Measurements from ENCODE around the gene DVL1.

Gene DVL1

DNA sequence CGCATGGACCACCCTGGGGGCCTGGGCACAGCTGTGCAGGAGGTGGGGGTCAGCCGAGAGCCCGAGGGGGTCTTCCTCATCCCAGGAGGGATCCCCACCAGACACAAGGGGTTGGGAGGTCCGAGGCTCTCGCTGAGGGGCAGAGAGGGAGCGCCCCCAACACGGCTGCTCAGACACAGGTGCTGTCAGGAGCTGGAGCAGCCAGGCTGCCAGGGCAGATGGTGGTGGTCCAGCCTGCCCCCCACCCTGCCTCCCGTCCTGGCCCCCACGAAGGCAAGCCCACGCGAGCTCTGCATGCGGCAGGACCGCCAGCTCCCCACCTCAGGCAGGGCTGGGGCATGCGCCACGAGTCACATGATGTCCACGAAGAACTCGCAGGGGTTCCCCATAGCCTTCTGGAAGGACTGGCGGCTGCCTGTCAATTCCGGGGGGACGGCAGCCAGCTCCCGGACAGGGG lies 13.4 kb downstream of the DVL1 start:
- H3K4me3 ChIP-seq (ENCODE audit: low read depth in 1 of 5, low read length in 5 of 5): no peak overlapping the region
- peaks cover 0 to 4% (median 0%) of the 10 kb centered on the region in 5 donors for H3K27me3 ChIP-seq (ENCODE audit: control insufficient read depth in 5 of 5, insufficient read depth in 4 of 5, low read length in 5 of 5)
- no peak overlapping the region for H3K9ac ChIP-seq (ENCODE audit: low read length in 5 of 5)
- peaks cover 0 to 52% (median 33%) of the 10 kb centered on the region in 5 donors for H3K36me3 ChIP-seq (ENCODE audit: control insufficient read depth in 5 of 5, insufficient read depth in 5 of 5, low read length in 5 of 5)
- H3K4me1 ChIP-seq (ENCODE audit: control insufficient read depth in 5 of 5, insufficient read depth in 5 of 5, low read length in 5 of 5): peaks cover 0 to 14% (median 7%) of the 10 kb centered on the region in 5 donors
- H3K27ac ChIP-seq (ENCODE audit: low read depth, low read length): no peak overlapping the region
- no peaks in the 10 kb centered on the region for H3K9me3 ChIP-seq (ENCODE audit: control insufficient read depth in 5 of 5, low read length in 5 of 5)

DNA sequence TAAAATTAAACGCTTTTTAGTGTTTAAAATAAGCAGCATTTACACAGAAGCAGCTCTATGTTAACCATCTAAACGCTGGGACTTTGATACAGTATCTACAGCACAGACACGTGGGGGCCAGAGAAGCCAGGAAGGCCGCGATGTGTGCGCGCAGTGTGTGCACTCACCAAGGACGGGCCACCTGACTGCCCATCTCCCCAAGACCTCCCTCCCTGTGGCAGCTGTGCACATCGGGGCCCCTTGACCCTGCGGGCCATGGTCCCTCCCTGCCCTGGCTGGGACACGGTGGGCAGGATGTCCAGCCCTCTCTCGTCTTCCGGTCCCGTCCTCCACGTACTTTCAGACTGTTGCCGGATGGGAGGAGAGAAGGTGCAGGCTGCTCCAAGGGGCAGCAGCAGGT lies 13.9 kb downstream of the DVL1 start:
- H3K4me1 ChIP-seq (ENCODE audit: control insufficient read depth in 5 of 5, insufficient read depth in 5 of 5, low read length in 5 of 5): peaks cover 0 to 17% (median 7%) of the 10 kb centered on the region in 5 donors
- peaks cover 0 to 4% (median 0%) of the 10 kb centered on the region in 5 donors for H3K27me3 ChIP-seq (ENCODE audit: control insufficient read depth in 5 of 5, insufficient read depth in 4 of 5, low read length in 5 of 5)
- no peaks in the 10 kb centered on the region for H3K9me3 ChIP-seq (ENCODE audit: control insufficient read depth in 5 of 5, low read length in 5 of 5)
- no peak overlapping the region for H3K9ac ChIP-seq (ENCODE audit: low read length in 5 of 5)
- H3K36me3 ChIP-seq (ENCODE audit: control insufficient read depth in 5 of 5, insufficient read depth in 5 of 5, low read length in 5 of 5): peaks cover 0 to 46% (median 28%) of the 10 kb centered on the region in 5 donors
- no peak overlapping the region for H3K27ac ChIP-seq (ENCODE audit: low read depth, low read length)
- no peak overlapping the region for H3K4me3 ChIP-seq (ENCODE audit: low read depth in 1 of 5, low read length in 5 of 5)

DNA sequence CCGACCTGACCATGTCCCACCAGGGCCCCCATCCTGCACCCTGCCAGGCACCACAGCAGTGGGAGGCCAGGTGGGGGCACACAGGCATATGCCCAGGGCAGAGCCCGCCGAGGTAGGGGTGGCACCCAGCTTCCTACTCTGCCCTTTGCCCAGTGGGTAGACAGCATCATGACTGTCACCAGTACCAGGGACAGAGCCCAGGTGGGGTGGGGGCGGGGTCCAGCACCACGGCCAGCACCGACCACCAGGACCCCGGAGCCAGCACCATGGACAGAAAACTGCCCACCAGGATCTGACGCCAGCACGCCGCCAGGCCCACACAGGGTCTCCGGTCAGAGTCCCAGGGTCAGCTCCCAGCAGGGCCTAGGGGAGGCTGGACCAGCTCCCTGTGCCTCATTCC lies 14.4 kb downstream of the DVL1 start:
- H3K9ac ChIP-seq (ENCODE audit: low read length in 5 of 5): no peak overlapping the region
- peaks cover 0 to 4% (median 0%) of the 10 kb centered on the region in 5 donors for H3K27me3 ChIP-seq (ENCODE audit: control insufficient read depth in 5 of 5, insufficient read depth in 4 of 5, low read length in 5 of 5)
- no peak overlapping the region for H3K27ac ChIP-seq (ENCODE audit: low read depth, low read length)
- H3K9me3 ChIP-seq (ENCODE audit: control insufficient read depth in 5 of 5, low read length in 5 of 5): no peaks in the 10 kb centered on the region
- H3K4me3 ChIP-seq (ENCODE audit: low read depth in 1 of 5, low read length in 5 of 5): no peak overlapping the region
- peaks cover 0 to 42% (median 24%) of the 10 kb centered on the region in 5 donors for H3K36me3 ChIP-seq (ENCODE audit: control insufficient read depth in 5 of 5, insufficient read depth in 5 of 5, low read length in 5 of 5)
- peaks cover 0 to 17% (median 8%) of the 10 kb centered on the region in 5 donors for H3K4me1 ChIP-seq (ENCODE audit: control insufficient read depth in 5 of 5, insufficient read depth in 5 of 5, low read length in 5 of 5)

DNA sequence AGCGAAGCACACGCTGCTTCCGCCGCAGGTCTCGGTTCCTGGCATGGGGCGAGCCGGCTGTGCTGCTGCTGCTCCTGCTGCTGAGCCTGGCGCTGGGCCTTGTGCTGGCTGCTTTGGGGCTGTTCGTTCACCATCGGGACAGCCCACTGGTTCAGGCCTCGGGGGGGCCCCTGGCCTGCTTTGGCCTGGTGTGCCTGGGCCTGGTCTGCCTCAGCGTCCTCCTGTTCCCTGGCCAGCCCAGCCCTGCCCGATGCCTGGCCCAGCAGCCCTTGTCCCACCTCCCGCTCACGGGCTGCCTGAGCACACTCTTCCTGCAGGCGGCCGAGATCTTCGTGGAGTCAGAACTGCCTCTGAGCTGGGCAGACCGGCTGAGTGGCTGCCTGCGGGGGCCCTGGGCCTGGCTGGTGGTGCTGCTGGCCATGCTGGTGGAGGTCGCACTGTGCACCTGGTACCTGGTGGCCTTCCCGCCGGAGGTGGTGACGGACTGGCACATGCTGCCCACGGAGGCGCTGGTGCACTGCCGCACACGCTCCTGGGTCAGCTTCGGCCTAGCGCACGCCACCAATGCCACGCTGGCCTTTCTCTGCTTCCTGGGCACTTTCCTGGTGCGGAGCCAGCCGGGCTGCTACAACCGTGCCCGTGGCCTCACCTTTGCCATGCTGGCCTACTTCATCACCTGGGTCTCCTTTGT lies 15.5 kb downstream of the DVL1 start:
- H3K27ac ChIP-seq (ENCODE audit: low read depth, low read length): no peak overlapping the region
- H3K4me3 ChIP-seq (ENCODE audit: low read depth in 1 of 5, low read length in 5 of 5): no peak overlapping the region
- no peaks in the 10 kb centered on the region for H3K9me3 ChIP-seq (ENCODE audit: control insufficient read depth in 5 of 5, low read length in 5 of 5)
- H3K27me3 ChIP-seq (ENCODE audit: control insufficient read depth in 5 of 5, insufficient read depth in 4 of 5, low read length in 5 of 5): peaks cover 0 to 4% (median 0%) of the 10 kb centered on the region in 5 donors
- H3K9ac ChIP-seq (ENCODE audit: low read length in 5 of 5): peak overlapping the region in 1 of 5 donors; percentile 39
- peaks cover 0 to 17% (median 10%) of the 10 kb centered on the region in 5 donors for H3K4me1 ChIP-seq (ENCODE audit: control insufficient read depth in 5 of 5, insufficient read depth in 5 of 5, low read length in 5 of 5)
- peaks cover 0 to 36% (median 24%) of the 10 kb centered on the region in 5 donors for H3K36me3 ChIP-seq (ENCODE audit: control insufficient read depth in 5 of 5, insufficient read depth in 5 of 5, low read length in 5 of 5)

DNA sequence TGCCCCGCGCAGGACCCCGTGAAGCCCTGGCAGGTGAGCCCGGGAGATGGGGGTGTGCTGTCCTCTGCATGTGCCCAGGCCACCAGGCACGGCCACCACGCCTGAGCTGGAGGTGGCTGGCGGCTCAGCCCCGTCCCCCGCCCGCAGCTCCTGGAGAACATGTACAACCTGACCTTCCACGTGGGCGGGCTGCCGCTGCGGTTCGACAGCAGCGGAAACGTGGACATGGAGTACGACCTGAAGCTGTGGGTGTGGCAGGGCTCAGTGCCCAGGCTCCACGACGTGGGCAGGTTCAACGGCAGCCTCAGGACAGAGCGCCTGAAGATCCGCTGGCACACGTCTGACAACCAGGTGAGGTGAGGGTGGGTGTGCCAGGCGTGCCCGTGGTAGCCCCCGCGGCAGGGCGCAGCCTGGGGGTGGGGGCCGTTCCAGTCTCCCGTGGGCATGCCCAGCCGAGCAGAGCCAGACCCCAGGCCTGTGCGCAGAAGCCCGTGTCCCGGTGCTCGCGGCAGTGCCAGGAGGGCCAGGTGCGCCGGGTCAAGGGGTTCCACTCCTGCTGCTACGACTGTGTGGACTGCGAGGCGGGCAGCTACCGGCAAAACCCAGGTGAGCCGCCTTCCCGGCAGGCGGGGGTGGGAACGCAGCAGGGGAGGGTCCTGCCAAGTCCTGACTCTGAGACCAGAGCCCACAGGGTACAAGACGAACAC lies 16.3 kb downstream of the DVL1 start:
- no peaks in the 10 kb centered on the region for H3K9me3 ChIP-seq (ENCODE audit: control insufficient read depth in 5 of 5, low read length in 5 of 5)
- no peak overlapping the region for H3K27ac ChIP-seq (ENCODE audit: low read depth, low read length)
- H3K9ac ChIP-seq (ENCODE audit: low read length in 5 of 5): peak overlapping the region in 1 of 5 donors; percentile 39
- no peak overlapping the region for H3K4me3 ChIP-seq (ENCODE audit: low read depth in 1 of 5, low read length in 5 of 5)
- H3K36me3 ChIP-seq (ENCODE audit: control insufficient read depth in 5 of 5, insufficient read depth in 5 of 5, low read length in 5 of 5): peaks cover 0 to 37% (median 25%) of the 10 kb centered on the region in 5 donors
- peaks cover 0 to 17% (median 10%) of the 10 kb centered on the region in 5 donors for H3K4me1 ChIP-seq (ENCODE audit: control insufficient read depth in 5 of 5, insufficient read depth in 5 of 5, low read length in 5 of 5)
- H3K27me3 ChIP-seq (ENCODE audit: control insufficient read depth in 5 of 5, insufficient read depth in 4 of 5, low read length in 5 of 5): peaks cover 0 to 4% (median 0%) of the 10 kb centered on the region in 5 donors

DNA sequence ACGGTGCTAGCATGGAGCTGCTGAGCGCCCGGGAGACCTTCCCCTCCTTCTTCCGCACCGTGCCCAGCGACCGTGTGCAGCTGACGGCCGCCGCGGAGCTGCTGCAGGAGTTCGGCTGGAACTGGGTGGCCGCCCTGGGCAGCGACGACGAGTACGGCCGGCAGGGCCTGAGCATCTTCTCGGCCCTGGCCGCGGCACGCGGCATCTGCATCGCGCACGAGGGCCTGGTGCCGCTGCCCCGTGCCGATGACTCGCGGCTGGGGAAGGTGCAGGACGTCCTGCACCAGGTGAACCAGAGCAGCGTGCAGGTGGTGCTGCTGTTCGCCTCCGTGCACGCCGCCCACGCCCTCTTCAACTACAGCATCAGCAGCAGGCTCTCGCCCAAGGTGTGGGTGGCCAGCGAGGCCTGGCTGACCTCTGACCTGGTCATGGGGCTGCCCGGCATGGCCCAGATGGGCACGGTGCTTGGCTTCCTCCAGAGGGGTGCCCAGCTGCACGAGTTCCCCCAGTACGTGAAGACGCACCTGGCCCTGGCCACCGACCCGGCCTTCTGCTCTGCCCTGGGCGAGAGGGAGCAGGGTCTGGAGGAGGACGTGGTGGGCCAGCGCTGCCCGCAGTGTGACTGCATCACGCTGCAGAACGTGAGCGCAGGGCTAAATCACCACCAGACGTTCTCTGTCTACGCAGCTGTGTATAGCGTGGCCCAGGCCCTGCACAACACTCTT lies 17.0 kb downstream of the DVL1 start:
- Histone ChIP-seq H3K9ac (ENCODE audit: low read length in 5 of 5) (no peak overlapping the region), H3K9me3 (ENCODE audit: control insufficient read depth in 5 of 5, low read length in 5 of 5) (no peaks in the 10 kb centered on the region), H3K27me3 (ENCODE audit: control insufficient read depth in 5 of 5, insufficient read depth in 4 of 5, low read length in 5 of 5) (peaks cover 0 to 4% (median 0%) of the 10 kb centered on the region in 5 donors), H3K4me1 (ENCODE audit: control insufficient read depth in 5 of 5, insufficient read depth in 5 of 5, low read length in 5 of 5) (peaks cover 0 to 17% (median 10%) of the 10 kb centered on the region in 5 donors), H3K4me3 (ENCODE audit: low read depth in 1 of 5, low read length in 5 of 5) (no peak overlapping the region), H3K36me3 (ENCODE audit: control insufficient read depth in 5 of 5, insufficient read depth in 5 of 5, low read length in 5 of 5) (peaks cover 0 to 40% (median 28%) of the 10 kb centered on the region in 5 donors), H3K27ac (ENCODE audit: low read depth, low read length) (no peak overlapping the region)

DNA sequence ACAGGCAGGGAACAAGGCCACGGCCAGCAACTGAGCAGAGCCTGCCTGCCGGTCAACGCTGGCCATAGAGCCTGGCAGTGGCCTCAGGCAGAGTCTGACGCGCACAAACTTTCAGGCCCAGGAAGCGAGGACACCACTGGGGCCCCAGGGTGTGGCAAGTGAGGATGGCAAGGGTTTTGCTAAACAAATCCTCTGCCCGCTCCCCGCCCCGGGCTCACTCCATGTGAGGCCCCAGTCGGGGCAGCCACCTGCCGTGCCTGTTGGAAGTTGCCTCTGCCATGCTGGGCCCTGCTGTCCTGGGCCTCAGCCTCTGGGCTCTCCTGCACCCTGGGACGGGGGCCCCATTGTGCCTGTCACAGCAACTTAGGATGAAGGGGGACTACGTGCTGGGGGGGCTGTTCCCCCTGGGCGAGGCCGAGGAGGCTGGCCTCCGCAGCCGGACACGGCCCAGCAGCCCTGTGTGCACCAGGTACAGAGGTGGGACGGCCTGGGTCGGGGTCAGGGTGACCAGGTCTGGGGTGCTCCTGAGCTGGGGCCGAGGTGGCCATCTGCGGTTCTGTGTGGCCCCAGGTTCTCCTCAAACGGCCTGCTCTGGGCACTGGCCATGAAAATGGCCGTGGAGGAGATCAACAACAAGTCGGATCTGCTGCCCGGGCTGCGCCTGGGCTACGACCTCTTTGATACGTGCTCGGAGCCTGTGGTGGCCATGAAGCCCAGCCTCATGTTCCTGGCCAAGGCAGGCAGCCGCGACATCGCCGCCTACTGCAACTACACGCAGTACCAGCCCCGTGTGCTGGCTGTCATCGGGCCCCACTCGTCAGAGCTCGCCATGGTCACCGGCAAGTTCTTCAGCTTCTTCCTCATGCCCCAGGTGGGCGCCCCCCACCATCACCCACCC lies 17.9 kb downstream of the DVL1 start, which contains the start of gene TAS1R3:
Gene TAS1R3, plus strand, starts transcription at position 213 of the 898 bp plus-strand sequence. Its CDS starts 66 bp downstream, at position 279.
- Histone ChIP-seq H3K36me3 (ENCODE audit: control insufficient read depth in 5 of 5, insufficient read depth in 5 of 5, low read length in 5 of 5) (peaks cover 0 to 38% (median 27%) of the 10 kb centered on the region in 5 donors), H3K27me3 (ENCODE audit: control insufficient read depth in 5 of 5, insufficient read depth in 4 of 5, low read length in 5 of 5) (peaks cover 0 to 4% (median 0%) of the 10 kb centered on the region in 5 donors), H3K9me3 (ENCODE audit: control insufficient read depth in 5 of 5, low read length in 5 of 5) (no peaks in the 10 kb centered on the region), H3K4me3 (ENCODE audit: low read depth in 1 of 5, low read length in 5 of 5) (no peak within 1 kb of the TSS), H3K9ac (ENCODE audit: low read length in 5 of 5) (no peak within 1 kb of the TSS), H3K27ac (ENCODE audit: low read depth, low read length) (no peak within 1 kb of the TSS), H3K4me1 (ENCODE audit: control insufficient read depth in 5 of 5, insufficient read depth in 5 of 5, low read length in 5 of 5) (peaks cover 0 to 24% (median 19%) of the 10 kb centered on the region in 5 donors)

DNA sequence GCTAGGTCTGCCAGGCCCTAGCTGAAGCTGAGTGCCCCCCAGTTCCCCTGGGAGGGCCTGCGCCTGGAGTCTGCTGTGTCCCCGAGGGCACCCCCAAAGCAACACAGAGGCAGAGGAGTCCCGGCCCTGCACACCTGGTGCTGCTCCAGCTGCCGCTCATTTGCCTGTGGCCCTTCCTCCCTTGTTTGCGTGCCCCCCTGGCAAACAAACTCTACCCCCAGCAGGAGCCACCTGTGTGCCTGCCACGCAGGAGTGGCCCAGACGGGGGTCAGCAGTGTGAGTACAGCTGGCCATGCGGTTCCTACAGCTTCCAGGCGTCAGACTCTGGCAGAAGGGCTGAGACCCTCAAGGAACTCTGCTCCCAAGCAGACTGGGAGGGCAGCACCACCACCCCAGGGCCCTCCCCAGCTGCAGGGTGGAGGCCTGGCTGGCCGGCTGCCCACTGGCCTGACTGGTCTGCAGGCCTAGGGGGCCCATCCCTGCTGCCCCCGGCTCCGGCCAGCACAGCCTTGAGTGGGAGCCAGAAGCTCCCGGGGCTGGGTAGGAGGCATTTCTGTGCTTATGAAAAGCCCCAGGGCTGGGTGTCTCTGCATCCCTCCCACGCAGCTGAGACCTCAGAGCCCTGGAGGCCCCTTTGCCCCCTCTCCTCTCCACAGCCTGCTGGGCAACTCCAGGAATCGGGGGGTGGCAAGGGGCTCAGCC lies 18.7 kb downstream of the DVL1 start:
- Histone ChIP-seq H3K4me3 (ENCODE audit: low read depth in 1 of 5, low read length in 5 of 5) (no peak overlapping the region), H3K9ac (ENCODE audit: low read length in 5 of 5) (no peak overlapping the region), H3K27me3 (ENCODE audit: control insufficient read depth in 5 of 5, insufficient read depth in 4 of 5, low read length in 5 of 5) (peaks cover 0 to 4% (median 0%) of the 10 kb centered on the region in 5 donors), H3K27ac (ENCODE audit: low read depth, low read length) (no peak overlapping the region), H3K36me3 (ENCODE audit: control insufficient read depth in 5 of 5, insufficient read depth in 5 of 5, low read length in 5 of 5) (peaks cover 0 to 31% (median 24%) of the 10 kb centered on the region in 5 donors), H3K4me1 (ENCODE audit: control insufficient read depth in 5 of 5, insufficient read depth in 5 of 5, low read length in 5 of 5) (peaks cover 4 to 32% (median 27%) of the 10 kb centered on the region in 5 donors), H3K9me3 (ENCODE audit: control insufficient read depth in 5 of 5, low read length in 5 of 5) (no peaks in the 10 kb centered on the region)

All from subcutaneous abdominal adipose tissue (tissue), 5 donors.